GM19043 (cell line): Measurements from ENCODE around the gene CA5A.
A peak's percentile ranks its signal among the peaks of the same experiment; 100 is the strongest.
"Not testable (repeated sequence)": the region's sequence is repeated elsewhere in the genome, so short reads cannot be mapped to it uniquely, and the experiment has no call there.

Experiments used
- ATAC-seq: cut with Tn5 transposase; IDR thresholded peaks from one replicate; pipeline ENCODE4 v1.9.1; 2021; ENCODE audit warnings: low read depth; ENCODE audit not compliant: unreplicated experiment

Gene CA5A

GRCh38 chr16:87897521-87898505 lies 38.5 kb downstream of the CA5A start:
- ATAC-seq = no peak

DNA sequence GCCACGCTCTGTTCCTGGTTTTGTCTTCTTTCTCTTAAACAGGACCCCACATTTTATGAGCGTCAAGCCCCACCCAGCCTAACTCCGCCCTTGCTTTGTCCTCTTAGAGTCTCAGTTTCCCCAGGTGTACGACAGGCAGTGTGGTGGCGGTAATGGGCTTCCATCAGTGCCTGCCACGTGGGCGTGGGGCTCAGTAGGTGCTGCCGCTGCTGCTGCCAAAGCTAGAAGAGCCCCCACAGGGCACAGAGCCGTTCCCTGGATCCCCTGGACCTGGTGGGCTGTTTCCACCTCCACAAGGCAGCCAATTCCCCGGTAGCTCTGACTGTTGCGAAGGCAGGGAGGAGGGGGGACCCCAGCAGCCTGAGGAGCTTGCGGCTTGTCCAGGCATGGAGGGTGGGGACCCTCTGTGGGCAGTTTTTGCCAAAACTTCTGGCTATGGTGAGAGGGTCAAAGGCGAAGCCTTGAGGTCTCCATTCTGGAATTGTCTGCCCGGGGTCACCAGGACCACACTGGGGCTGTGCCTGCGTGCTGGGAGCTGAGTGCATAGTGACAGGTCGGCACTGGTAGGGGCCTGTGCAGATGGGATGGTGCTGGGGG lies 39.3 kb downstream of the CA5A start:
- not testable (repeated sequence) for ATAC-seq

- not testable (repeated sequence) for ATAC-seq
These were observed 40.0 kb downstream of the CA5A start for GRCh38 chr16:87896176-87896890.

DNA sequence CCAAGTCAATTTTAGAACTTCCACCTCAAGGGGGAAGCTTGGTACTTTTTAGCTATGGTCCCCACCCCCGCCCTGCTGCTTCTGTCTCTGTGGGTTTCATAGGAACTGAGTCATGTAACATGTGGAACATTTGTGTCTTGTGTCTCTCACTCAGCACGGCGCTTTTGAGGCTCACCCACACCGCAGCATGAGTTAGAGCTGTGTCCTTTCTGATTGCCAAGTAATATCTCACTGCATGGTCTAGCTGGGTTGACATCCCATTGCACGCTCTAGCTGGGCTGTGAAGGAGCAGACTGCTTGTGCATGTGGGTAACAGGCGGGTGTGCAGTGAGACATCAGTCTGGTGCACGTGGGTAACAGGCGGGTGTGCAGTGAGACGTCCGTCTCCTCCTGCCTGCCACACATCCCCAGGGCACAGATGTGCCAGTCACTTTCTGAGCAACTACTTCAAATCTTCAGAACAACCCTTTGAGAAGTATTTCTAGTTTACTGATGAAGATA lies 40.6 kb downstream of the CA5A start:
- ATAC-seq = peak; percentile 59

- not testable (repeated sequence) for ATAC-seq
These were observed 42.3 kb downstream of the CA5A start for GRCh38 chr16:87894005-87894404.

DNA sequence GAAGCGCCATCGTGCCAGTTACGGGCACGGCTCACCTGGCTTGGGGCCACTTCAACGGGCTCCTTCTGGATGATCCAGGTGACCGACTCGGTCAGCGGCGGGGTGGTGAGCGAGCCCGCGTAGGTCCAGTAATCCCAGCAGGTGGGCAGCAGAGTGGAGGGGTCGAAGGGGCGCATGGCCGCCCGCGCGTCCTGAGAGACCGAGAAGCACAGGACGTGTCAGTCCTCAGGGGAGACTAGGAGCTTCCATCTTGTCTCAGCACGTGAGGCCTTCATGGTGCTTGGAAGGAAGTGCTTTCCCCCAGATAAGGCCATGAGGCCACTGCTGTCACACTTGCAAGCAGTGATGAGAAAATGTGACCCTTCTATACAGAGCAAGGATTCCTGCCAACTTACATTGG lies 44.6 kb downstream of the CA5A start:
- ATAC-seq = no peak

DNA sequence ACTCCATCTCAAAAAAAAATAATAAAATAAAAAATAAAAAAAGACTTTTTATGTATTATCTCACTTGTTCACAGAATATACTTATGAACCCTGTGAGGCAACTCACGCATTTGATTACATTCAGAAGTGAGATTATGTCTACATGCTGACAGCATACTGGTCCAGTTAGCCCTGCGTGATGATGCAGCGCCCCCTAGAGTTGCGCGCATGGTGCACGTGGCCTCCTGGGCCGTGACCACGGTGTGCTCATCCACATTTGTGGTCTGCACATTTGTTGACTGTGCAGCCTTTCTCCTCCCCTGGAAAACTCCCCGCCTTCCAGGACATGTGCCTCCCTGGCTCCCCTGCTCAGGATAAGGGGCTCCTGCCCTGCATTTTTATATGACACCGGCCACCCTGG lies 46.6 kb downstream of the CA5A start:
- not testable (repeated sequence) for ATAC-seq

- not testable (repeated sequence) for ATAC-seq
These were observed 48.0 kb downstream of the CA5A start for GRCh38 chr16:87888346-87888745.

DNA sequence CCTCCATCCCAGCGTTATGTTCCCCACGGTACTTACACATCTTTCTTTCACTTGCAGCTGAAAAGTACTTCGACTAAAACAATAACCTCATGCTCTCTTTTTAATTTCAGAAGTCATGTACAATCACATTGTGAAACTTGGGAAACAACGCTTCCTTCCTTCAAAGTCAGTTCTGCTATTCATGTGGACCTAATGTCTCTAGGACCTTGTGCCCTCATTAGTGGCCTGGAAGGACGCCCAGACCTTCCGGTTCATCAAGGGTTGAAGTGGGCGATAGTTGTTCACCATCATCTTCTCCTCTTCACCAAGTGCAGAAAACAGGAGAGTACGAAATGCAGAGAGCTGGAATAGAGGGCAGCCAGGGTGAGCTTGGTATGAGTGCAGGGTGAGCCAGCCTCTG lies 48.4 kb downstream of the CA5A start:
- ATAC-seq = not testable (repeated sequence)

GRCh38 chr16:87885371-87885967 lies 50.9 kb downstream of the CA5A start:
- not testable (repeated sequence) for ATAC-seq

GRCh38 chr16:87882436-87883019 lies 53.8 kb downstream of the CA5A start:
- no peak for ATAC-seq

- no peak for ATAC-seq
These were observed 54.8 kb downstream of the CA5A start for GRCh38 chr16:87881324-87882200.

- ATAC-seq = no peak
These were observed 56.1 kb downstream of the CA5A start for GRCh38 chr16:87880117-87880696.

GRCh38 chr16:87879411-87880013 lies 56.8 kb downstream of the CA5A start:
- not testable (repeated sequence) for ATAC-seq

DNA sequence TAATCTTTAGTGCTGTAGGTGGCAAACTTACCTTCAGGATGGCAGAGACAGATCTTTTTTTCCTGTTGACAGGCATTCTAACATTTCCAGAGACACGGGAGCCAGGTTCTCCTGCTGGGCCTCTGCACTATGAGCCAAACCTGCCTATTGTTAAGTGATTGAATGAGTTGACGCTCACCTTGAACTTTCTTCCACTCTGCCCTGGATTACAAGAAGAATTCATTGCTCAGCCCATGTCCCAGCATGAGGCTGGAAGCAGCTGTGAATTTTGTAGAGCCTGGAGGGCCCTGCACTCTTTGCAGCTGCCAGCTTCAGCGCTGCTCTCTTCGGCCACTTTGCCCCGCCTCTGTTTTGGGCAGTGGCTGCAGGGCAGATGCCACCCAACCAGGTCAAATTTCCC lies 57.6 kb downstream of the CA5A start:
- ATAC-seq = no peak

- no peak for ATAC-seq
These were observed 58.3 kb downstream of the CA5A start for GRCh38 chr16:87877942-87878507.

- no peak for ATAC-seq
These were observed 61.5 kb downstream of the CA5A start for GRCh38 chr16:87874639-87875427.
